Stimulated activated CD4-positive, alpha-beta T cell treated with anti-CD3 and anti-CD28 coated beads, Interleukin-1b, Interleukin-23, amount 100 ng/mL, for 48 hours (primary cell): Measurements from ENCODE around the gene FUZ.
A peak's percentile ranks its signal among the peaks of the same experiment; 100 is the strongest.

Experiments used
- DNase-seq: peaks from one replicate; pipeline ENCODE4 v3.0.0-alpha.2; 2020

Gene FUZ

GRCh38 chr19:49774969-49775368 is 38.1 kb downstream of the FUZ start:
- no peak for DNase-seq

- no peak for DNase-seq
These were observed 39.3 kb downstream of the FUZ start for GRCh38 chr19:49773663-49774350.

GRCh38 chr19:49772850-49773432 is 40.2 kb downstream of the FUZ start:
- no peak for DNase-seq

GRCh38 chr19:49771674-49772139 is 41.4 kb downstream of the FUZ start:
- no peak for DNase-seq

- no peak for DNase-seq
These were observed 42.6 kb downstream of the FUZ start for GRCh38 chr19:49770529-49770928.

GRCh38 chr19:49767967-49768581 is 45.0 kb downstream of the FUZ start:
- no peak for DNase-seq

- DNase-seq: no peak
These were observed 45.7 kb downstream of the FUZ start for GRCh38 chr19:49767381-49767780.

GRCh38 chr19:49766930-49767299 is 46.2 kb downstream of the FUZ start, which contains the start of gene AP2A1:
Gene AP2A1, plus strand, starts transcription at chr19:49767001. Its CDS starts 133 bp downstream, at chr19:49767134.
- no peak for DNase-seq

GRCh38 chr19:49766007-49766929 is 46.8 kb downstream of the FUZ start:
- DNase-seq: peak; percentile 100

- DNase-seq: no peak
These were observed 48.8 kb downstream of the FUZ start for GRCh38 chr19:49764341-49764740.

- no peak for DNase-seq
These were observed 49.9 kb downstream of the FUZ start, which contains the start of gene TSKS for GRCh38 chr19:49763230-49763629. Gene TSKS, minus strand, starts transcription at chr19:49763306. Its CDS starts 59 bp downstream, at chr19:49763247.

- DNase-seq: no peak
These were observed 51.3 kb downstream of the FUZ start for GRCh38 chr19:49761625-49762311.

GRCh38 chr19:49761249-49761624 is 51.9 kb downstream of the FUZ start:
- no peak for DNase-seq

- DNase-seq: no peak
These were observed 54.8 kb downstream of the FUZ start for GRCh38 chr19:49758292-49758691.
